ENCODE results near the gene HCRTR1.

Gene HCRTR1

GRCh38 chr1:31598980-31599379 is 18.5 kb upstream of the HCRTR1 start:
- no peak for ATAC-seq

- ATAC-seq: no peak
Measured at GRCh38 chr1:31600641-31601040, 16.8 kb upstream of the HCRTR1 start.

- no peak for ATAC-seq
Measured at GRCh38 chr1:31602081-31602480, 15.4 kb upstream of the HCRTR1 start.

GRCh38 chr1:31605908-31606427 is 11.5 kb upstream of the HCRTR1 start:
- ATAC-seq: peak; percentile 97 to 99

GRCh38 chr1:31607360-31607759 is 10.1 kb upstream of the HCRTR1 start:
- ATAC-seq: no peak

- no peak for ATAC-seq
Measured at GRCh38 chr1:31609514-31610118, 7.9 kb upstream of the HCRTR1 start.

- ATAC-seq: no peak
Measured at GRCh38 chr1:31614414-31615005, 3.0 kb upstream of the HCRTR1 start.

- ATAC-seq: no peak
Measured at GRCh38 chr1:31615414-31615813, 2.1 kb upstream of the HCRTR1 start.

GRCh38 chr1:31615939-31616338 is 1.6 kb upstream of the HCRTR1 start:
- ATAC-seq: no peak

GRCh38 chr1:31617916-31618746 is 642 bp downstream of the HCRTR1 start:
- ATAC-seq: peak; percentile 63 to 69

GRCh38 chr1:31618916-31619846 is 1.7 kb downstream of the HCRTR1 start:
- ATAC-seq: no peak

- no peak for ATAC-seq
Measured at GRCh38 chr1:31620631-31621497, 3.4 kb downstream of the HCRTR1 start.

GRCh38 chr1:31621498-31621820 is 4.0 kb downstream of the HCRTR1 start:
- ATAC-seq: no peak

GRCh38 chr1:31621847-31622730 is 4.6 kb downstream of the HCRTR1 start:
- ATAC-seq: no peak

- ATAC-seq: no peak
Measured at GRCh38 chr1:31623365-31623764, 5.9 kb downstream of the HCRTR1 start.

GRCh38 chr1:31624309-31624708 is 6.8 kb downstream of the HCRTR1 start:
- ATAC-seq: no peak

- ATAC-seq: no peak
Measured at GRCh38 chr1:31624731-31625514, 7.4 kb downstream of the HCRTR1 start.

GRCh38 chr1:31625561-31626222 is 8.2 kb downstream of the HCRTR1 start:
- ATAC-seq: no peak
